ENCODE measurements around the gene GRK5.

The GRK5 gene

GRCh38 chr10:119483839-119484238 lies 276.5 kb downstream of the GRK5 start:
- no peak for DNase-seq (ENCODE audit: low read depth)

GRCh38 chr10:119488675-119489074 lies 281.3 kb downstream of the GRK5 start:
- DNase-seq (ENCODE audit: low read depth) = no peak

- no peak for DNase-seq (ENCODE audit: low read depth)
Measured at GRCh38 chr10:119489991-119490326, 282.6 kb downstream of the GRK5 start.

GRCh38 chr10:119491966-119492757 lies 284.8 kb downstream of the GRK5 start:
- no peak for DNase-seq (ENCODE audit: low read depth)

- DNase-seq (ENCODE audit: low read depth) = no peak
Measured at GRCh38 chr10:119493155-119493554, 285.8 kb downstream of the GRK5 start.

GRCh38 chr10:119494236-119495020 lies 287.1 kb downstream of the GRK5 start:
- DNase-seq (ENCODE audit: low read depth) = no peak

GRCh38 chr10:119495021-119495505 lies 287.7 kb downstream of the GRK5 start:
- no peak for DNase-seq (ENCODE audit: low read depth)

GRCh38 chr10:119495545-119495944 lies 288.2 kb downstream of the GRK5 start:
- DNase-seq (ENCODE audit: low read depth) = no peak

- no peak for DNase-seq (ENCODE audit: low read depth)
Measured at GRCh38 chr10:119496273-119496672, 288.9 kb downstream of the GRK5 start.

GRCh38 chr10:119497243-119497642 lies 289.9 kb downstream of the GRK5 start:
- DNase-seq (ENCODE audit: low read depth) = no peak

- DNase-seq (ENCODE audit: low read depth) = no peak
Measured at GRCh38 chr10:119498889-119499676, 291.7 kb downstream of the GRK5 start.

- DNase-seq (ENCODE audit: low read depth) = no peak
Measured at GRCh38 chr10:119499677-119500002, 292.3 kb downstream of the GRK5 start.

GRCh38 chr10:119500123-119500795 lies 292.9 kb downstream of the GRK5 start:
- DNase-seq (ENCODE audit: low read depth) = no peak

GRCh38 chr10:119500821-119501220 lies 293.4 kb downstream of the GRK5 start:
- no peak for DNase-seq (ENCODE audit: low read depth)

GRCh38 chr10:119501690-119502089 lies 294.3 kb downstream of the GRK5 start:
- DNase-seq (ENCODE audit: low read depth) = no peak

GRCh38 chr10:119502209-119502608 lies 294.8 kb downstream of the GRK5 start:
- DNase-seq (ENCODE audit: low read depth) = peak; percentile 63

GRCh38 chr10:119502618-119503155 lies 295.3 kb downstream of the GRK5 start:
- no peak for DNase-seq (ENCODE audit: low read depth)

GRCh38 chr10:119503821-119504220 lies 296.4 kb downstream of the GRK5 start:
- no peak for DNase-seq (ENCODE audit: low read depth)

- no peak for DNase-seq (ENCODE audit: low read depth)
Measured at GRCh38 chr10:119504651-119505050, 297.3 kb downstream of the GRK5 start.

GRCh38 chr10:119505131-119505551 lies 297.8 kb downstream of the GRK5 start:
- no peak for DNase-seq (ENCODE audit: low read depth)
